H9 (cell line): Measurements from ENCODE around the gene HPCAL1. TPM values are rescaled to one million over a fixed set of nuclear protein-coding genes. Genes with fewer than 3 reads are reported as not detected.

ENCODE experiments used
- DNase-seq: peaks from one replicate; pipeline ENCODE4 v3.0.0-alpha.2; 2017
- H2AFZ ChIP-seq: one replicate; pipeline ENCODE4 v1.6.1; 2013; ENCODE audit warnings: mild to moderate bottlenecking, low read length, control low read depth, moderate library complexity
- H2AK5ac ChIP-seq: 2 replicates; pipeline ENCODE4 v1.6.1; 2013; ENCODE audit warnings: low read length, control low read depth, mixed read lengths; ENCODE audit not compliant: insufficient read length
- H2BK120ac ChIP-seq: one replicate; pipeline ENCODE4 v1.6.1; 2013; ENCODE audit warnings: low read depth, mild to moderate bottlenecking, low read length, control low read depth, inconsistent platforms; ENCODE audit not compliant: poor library complexity, severe bottlenecking
- H2BK12ac ChIP-seq: 2 replicates; pipeline ENCODE4 v1.6.1; 2013; ENCODE audit warnings: low read length, control low read depth, mixed read lengths, low read depth; ENCODE audit not compliant: insufficient read length
- H2BK15ac ChIP-seq: 2 replicates; pipeline ENCODE4 v1.6.1; 2013; ENCODE audit warnings: low read depth, low read length, control low read depth
- H2BK20ac ChIP-seq: one replicate; pipeline ENCODE4 v1.6.1; 2013; ENCODE audit warnings: low read depth, mild to moderate bottlenecking, low read length, control low read depth, inconsistent platforms; ENCODE audit not compliant: poor library complexity, severe bottlenecking
- H2BK5ac ChIP-seq: 2 replicates; pipeline ENCODE4 v1.6.1; 2013; ENCODE audit warnings: low read length, control low read depth, mixed read lengths; ENCODE audit not compliant: insufficient read length
- H3K14ac ChIP-seq: 2 replicates; pipeline ENCODE4 v1.6.1; 2013; ENCODE audit warnings: low read length, control low read depth; ENCODE audit not compliant: insufficient read depth
- H3K18ac ChIP-seq: 2 replicates; pipeline ENCODE4 v1.6.1; 2013; ENCODE audit warnings: low read depth, mild to moderate bottlenecking, mixed read lengths, low read length, control low read depth; ENCODE audit not compliant: insufficient read length
- H3K23ac ChIP-seq: 2 replicates; pipeline ENCODE4 v1.6.1; 2013; ENCODE audit warnings: low read length, control low read depth, mixed read lengths, low read depth; ENCODE audit not compliant: insufficient read length
- H3K23me2 ChIP-seq: 2 replicates; pipeline ENCODE4 v1.6.1; 2013; ENCODE audit warnings: low read depth, mild to moderate bottlenecking, mixed read lengths, low read length, control low read depth; ENCODE audit not compliant: insufficient read length, poor library complexity, severe bottlenecking
- H3K27ac ChIP-seq: 2 replicates; pipeline ENCODE4 v1.5.1; 2013; ENCODE audit warnings: low read length, control low read depth, mixed read lengths, low read depth; ENCODE audit not compliant: insufficient read length
- H3K27me3 ChIP-seq: 2 replicates; pipeline ENCODE4 v1.6.1; 2013; ENCODE audit warnings: low read length, control low read depth, inconsistent platforms; ENCODE audit not compliant: insufficient read depth
- H3K4ac ChIP-seq: 2 replicates; pipeline ENCODE4 v1.6.1; 2013; ENCODE audit warnings: low read depth, mild to moderate bottlenecking, control low read depth, inconsistent platforms, low read length, moderate library complexity
- H3K4me1 ChIP-seq: 2 replicates; pipeline ENCODE4 v1.6.1; 2013; ENCODE audit warnings: low read length, control low read depth, inconsistent platforms; ENCODE audit not compliant: insufficient read depth
- H3K4me2 ChIP-seq: 2 replicates; pipeline ENCODE4 v1.6.1; 2013; ENCODE audit warnings: low read length, control low read depth, mixed read lengths; ENCODE audit not compliant: insufficient read length, insufficient read depth
- H3K56ac ChIP-seq: 2 replicates; pipeline ENCODE4 v1.6.1; 2013; ENCODE audit warnings: low read depth, mild to moderate bottlenecking, mixed read lengths, low read length, control low read depth; ENCODE audit not compliant: insufficient read length
- H3K79me1 ChIP-seq: 2 replicates; pipeline ENCODE4 v1.6.1; 2013; ENCODE audit warnings: low read depth, mild to moderate bottlenecking, moderate library complexity, low read length, control low read depth, inconsistent platforms; ENCODE audit not compliant: insufficient read depth, poor library complexity, severe bottlenecking
- H3K79me2 ChIP-seq: 2 replicates; pipeline ENCODE4 v1.6.1; 2013; ENCODE audit warnings: low read length, control low read depth, inconsistent platforms; ENCODE audit not compliant: insufficient read depth
- H3K9ac ChIP-seq: 2 replicates; pipeline ENCODE4 v1.6.1; 2013; ENCODE audit warnings: low read length, control low read depth, mixed read lengths; ENCODE audit not compliant: insufficient read length; ENCODE audit errors: extremely low read depth
- H3K9me3 ChIP-seq: one replicate; pipeline ENCODE4 v1.6.1; 2013; ENCODE audit warnings: low read depth, low read length, inconsistent platforms; ENCODE audit not compliant: control insufficient read depth
- H3T11ph ChIP-seq: one replicate; pipeline ENCODE4 v1.6.1; 2013; ENCODE audit warnings: mild to moderate bottlenecking, low read length, control low read depth, inconsistent platforms
- H4K20me1 ChIP-seq: one replicate; pipeline ENCODE4 v1.6.1; 2013; ENCODE audit not compliant: control insufficient read depth, insufficient read length, insufficient read depth
- H4K5ac ChIP-seq: 2 replicates; pipeline ENCODE4 v1.6.1; 2013; ENCODE audit warnings: low read depth, mild to moderate bottlenecking, mixed read lengths, low read length, control low read depth; ENCODE audit not compliant: insufficient read length
- H4K8ac ChIP-seq: replicated peaks from 2 replicates; pipeline ENCODE4 v1.6.1; 2013; ENCODE audit warnings: low read length, control low read depth, mixed read lengths, low read depth; ENCODE audit not compliant: insufficient read length
- H4K91ac ChIP-seq: 2 replicates; pipeline ENCODE4 v1.6.1; 2013; ENCODE audit warnings: low read depth, mild to moderate bottlenecking, moderate library complexity, mixed read lengths, low read length, control low read depth; ENCODE audit not compliant: insufficient read length
- H3K27ac Mint-ChIP-seq, 3 experiments: 2 replicates in 2 of 3; 3 replicates in 1 of 3; pipeline ENCODE4 v1.8.0; 2020 to 2021; ENCODE audit warnings: mixed read lengths in 3 of 3, mild to moderate bottlenecking in 1 of 3, moderate library complexity in 1 of 3
- H3K27me3 Mint-ChIP-seq: 2 replicates; pipeline ENCODE4 v1.8.0; 2021; ENCODE audit warnings: low read depth, mild to moderate bottlenecking, moderate library complexity, mixed read lengths
- H3K36me3 Mint-ChIP-seq, 3 experiments: 2 replicates in 2 of 3; 3 replicates in 1 of 3; pipeline ENCODE4 v1.8.0; 2020 to 2021; ENCODE audit warnings: low read depth in 3 of 3, mixed read lengths in 3 of 3; ENCODE audit not compliant: insufficient read depth in 1 of 3
- H3K4me1 Mint-ChIP-seq, 2 experiments: 2 replicates each; pipeline ENCODE4 v1.8.0; 2020; ENCODE audit warnings: mixed read lengths in 2 of 2
- H3K4me3 Mint-ChIP-seq, 2 experiments: 2 replicates in 1 of 2; 3 replicates in 1 of 2; pipeline ENCODE4 v1.8.0; 2020 to 2021; ENCODE audit warnings: mild to moderate bottlenecking in 2 of 2, mixed read lengths in 2 of 2, moderate library complexity in 1 of 2
- H3K9me3 Mint-ChIP-seq, 2 experiments: 2 replicates in 1 of 2; 3 replicates in 1 of 2; pipeline ENCODE4 v1.8.0; 2020; ENCODE audit warnings: mild to moderate bottlenecking in 2 of 2, mixed read lengths in 2 of 2, moderate library complexity in 1 of 2
- WGBS: extraction: QIAGEN DNeasy Blood & Tissue Kit; methylation state at CpG from one replicate; pipeline ENCODE4 v1.1.7; 2013; ENCODE audit warnings: missing lambda C conversion rate, low lambda C conversion rate, mixed read lengths; ENCODE audit not compliant: insufficient read length; ENCODE audit errors: extremely low coverage; 5-methylcytosine and 5-hydroxymethylcytosine counted together
- total RNA-seq: library from RNA; stranded (reverse); gene quantifications from 2 replicates; pipeline ENCODE4 v1.2.1, GENCODE V29; 2021
- TF ChIP-seq, protein P1 (sequence below): fragments of 200-600 bp; sonication (generic); conservative IDR thresholded peaks from 3 replicates; pipeline ENCODE4 v1.8.0; 2021; ENCODE audit warnings: antibody characterized with exemption, mild to moderate bottlenecking

Gene HPCAL1
- total RNA-seq, 1 experiment from 2014 or later = 4.7 TPM

DNA sequence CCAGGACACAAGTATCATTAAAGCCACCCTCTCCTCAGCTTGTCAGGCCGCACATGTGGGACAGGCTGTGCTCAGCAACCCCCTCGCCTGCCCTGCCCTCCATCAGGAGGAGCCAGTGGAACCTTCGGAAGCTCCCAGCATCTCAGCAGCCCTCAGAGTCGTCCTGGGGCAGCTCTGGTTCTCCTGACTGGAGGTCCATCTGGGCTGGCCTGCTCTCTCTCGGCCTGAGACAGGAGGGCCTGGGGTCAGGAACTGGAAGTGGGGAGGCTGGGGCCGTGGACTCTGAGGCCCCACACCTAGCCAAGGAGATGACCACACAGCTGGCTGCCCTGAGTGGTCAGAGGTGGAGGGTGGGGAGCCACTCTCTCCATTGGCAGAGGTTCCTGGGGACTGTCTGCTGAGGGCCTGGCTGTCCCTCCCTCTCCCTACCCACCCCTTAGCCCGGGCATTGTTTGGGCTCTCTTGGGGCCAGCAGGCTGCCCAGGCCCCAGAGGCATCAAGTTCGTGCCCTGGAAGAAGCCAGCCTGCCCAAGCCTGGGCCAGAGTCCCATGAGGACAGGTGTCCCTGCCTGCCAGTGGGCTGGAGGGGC lies 122.3 kb downstream of the HPCAL1 start:
- Histone ChIP-seq H3K4me2 (no peak overlapping the region), H2BK5ac (no peak overlapping the region), H2BK120ac (no peak overlapping the region), H3K4me1 (no peaks in the 10 kb centered on the region; the same call in 1 of the 2 replicates), H3K14ac (no peak overlapping the region; the same call in 1 of the 2 replicates), H2BK20ac (no peak overlapping the region), H3K27ac (no peak overlapping the region), H3K9me3 (no peaks in the 10 kb centered on the region), H3K9ac (no peak overlapping the region), H3K23me2 (no peaks in the 10 kb centered on the region), H3K56ac (no peak overlapping the region), H3K23ac (no peak overlapping the region), H4K8ac (no peak overlapping the region), H3T11ph (no peak overlapping the region), H3K79me1 (no peaks in the 10 kb centered on the region), H2AFZ (no peak overlapping the region), H2AK5ac (no peak overlapping the region), H4K20me1 (no peaks in the 10 kb centered on the region), H3K27me3 (no peaks in the 10 kb centered on the region), H3K18ac (no peak overlapping the region), H2BK15ac (no peak overlapping the region), H4K91ac (no peak overlapping the region), H4K5ac (no peak overlapping the region), H3K79me2 (no peaks in the 10 kb centered on the region), H3K4ac (no peak overlapping the region), H2BK12ac (no peak overlapping the region)
- no peaks in the 10 kb centered on the region; the same call in 1 of the 2 replicates for H3K27me3 Mint-ChIP-seq
- no peak overlapping the region for H3K4me3 Mint-ChIP-seq
- DNase-seq = no peak
- TF ChIP-seq, protein P1, sequence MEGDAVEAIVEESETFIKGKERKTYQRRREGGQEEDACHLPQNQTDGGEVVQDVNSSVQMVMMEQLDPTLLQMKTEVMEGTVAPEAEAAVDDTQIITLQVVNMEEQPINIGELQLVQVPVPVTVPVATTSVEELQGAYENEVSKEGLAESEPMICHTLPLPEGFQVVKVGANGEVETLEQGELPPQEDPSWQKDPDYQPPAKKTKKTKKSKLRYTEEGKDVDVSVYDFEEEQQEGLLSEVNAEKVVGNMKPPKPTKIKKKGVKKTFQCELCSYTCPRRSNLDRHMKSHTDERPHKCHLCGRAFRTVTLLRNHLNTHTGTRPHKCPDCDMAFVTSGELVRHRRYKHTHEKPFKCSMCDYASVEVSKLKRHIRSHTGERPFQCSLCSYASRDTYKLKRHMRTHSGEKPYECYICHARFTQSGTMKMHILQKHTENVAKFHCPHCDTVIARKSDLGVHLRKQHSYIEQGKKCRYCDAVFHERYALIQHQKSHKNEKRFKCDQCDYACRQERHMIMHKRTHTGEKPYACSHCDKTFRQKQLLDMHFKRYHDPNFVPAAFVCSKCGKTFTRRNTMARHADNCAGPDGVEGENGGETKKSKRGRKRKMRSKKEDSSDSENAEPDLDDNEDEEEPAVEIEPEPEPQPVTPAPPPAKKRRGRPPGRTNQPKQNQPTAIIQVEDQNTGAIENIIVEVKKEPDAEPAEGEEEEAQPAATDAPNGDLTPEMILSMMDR = no peak
- H3K27ac Mint-ChIP-seq = no peak overlapping the region; a peak in 1 of 7 replicates
- no CpG with 5 or more reads among the region's 8 CpGs for WGBS
- H3K9me3 Mint-ChIP-seq = no peaks in the 10 kb centered on the region
- no peaks in the 10 kb centered on the region for H3K36me3 Mint-ChIP-seq
- peaks cover 3 to 7% of the 10 kb centered on the region in 2 experiments; a peak in 3 of 4 replicates for H3K4me1 Mint-ChIP-seq
